HG02763 (cell line): ENCODE measurements around the gene ELP4.

ENCODE experiments used
- ATAC-seq: cut with Tn5 transposase; IDR thresholded peaks from one replicate; pipeline ENCODE4 v1.9.1; 2021; ENCODE audit warnings: mild to moderate bottlenecking, moderate library complexity; ENCODE audit not compliant: unreplicated experiment

Gene ELP4

GRCh38 chr11:31819621-31820437 lies 310.3 kb downstream of the ELP4 start:
- no peak for ATAC-seq

- ATAC-seq, result no peak
These were observed 310.9 kb downstream of the ELP4 start for GRCh38 chr11:31820438-31820818.

- no peak for ATAC-seq
These were observed 311.7 kb downstream of the ELP4 start for GRCh38 chr11:31821235-31821764.

GRCh38 chr11:31821766-31822165 lies 312.2 kb downstream of the ELP4 start:
- no peak for ATAC-seq

- ATAC-seq, result no peak
These were observed 312.8 kb downstream of the ELP4 start for GRCh38 chr11:31822175-31822926.

GRCh38 chr11:31822927-31823643 lies 313.5 kb downstream of the ELP4 start:
- ATAC-seq, result no peak

GRCh38 chr11:31823644-31824331 lies 314.2 kb downstream of the ELP4 start:
- ATAC-seq, result no peak

GRCh38 chr11:31824332-31824878 lies 314.8 kb downstream of the ELP4 start:
- ATAC-seq, result no peak

- no peak for ATAC-seq
These were observed 315.6 kb downstream of the ELP4 start for GRCh38 chr11:31824879-31825837.

GRCh38 chr11:31825838-31826484 lies 316.4 kb downstream of the ELP4 start:
- ATAC-seq, result no peak

GRCh38 chr11:31826536-31827438 lies 317.2 kb downstream of the ELP4 start:
- ATAC-seq, result no peak

GRCh38 chr11:31827455-31828206 lies 318.1 kb downstream of the ELP4 start:
- ATAC-seq, result no peak

GRCh38 chr11:31828217-31828616 lies 318.6 kb downstream of the ELP4 start:
- ATAC-seq, result no peak

GRCh38 chr11:31830406-31830805 lies 320.8 kb downstream of the ELP4 start:
- ATAC-seq, result no peak

GRCh38 chr11:31834237-31834636 lies 324.7 kb downstream of the ELP4 start:
- ATAC-seq, result no peak
